Gastrocnemius medialis (tissue), 4 donors: ENCODE measurements around the gene SIK3.

ENCODE experiments used
- CTCF ChIP-seq, 5 experiments: fragments of 450-650 bp in 3 of 5; fragments of 200-600 bp in 2 of 5; sonication (generic) in 2 of 5; IDR thresholded peaks in 4 of 5; conservative IDR thresholded peaks in 1 of 5; 1 replicate in 4 of 5; 2 replicates in 1 of 5; pipeline ENCODE4 v1.5.1; 2016 to 2019; ENCODE audit warnings: antibody characterized with exemption in 5 of 5, mild to moderate bottlenecking in 3 of 5, moderate library complexity in 3 of 5
- POLR2A ChIP-seq, 2 donors: fragments of 450-650 bp; IDR thresholded peaks; one replicate each; pipeline ENCODE4 v1.6.1; 2017; ENCODE audit warnings: antibody characterized with exemption in 2 of 2, mild to moderate bottlenecking in 2 of 2, moderate library complexity in 2 of 2

GRCh38 chr11:116837231-116838091 is 260.8 kb downstream of the SIK3 start, which contains the start of gene APOA1:
- TF ChIP-seq POLR2A (IDR thresholded peaks at IDR 0.05) (no peak), CTCF (IDR thresholded peaks at IDR 0.05 in 4 of 5, conservative IDR thresholded peaks at IDR 0.05 in 1 of 5) (no peak)
